Right lobe of liver (tissue), 6 donors: ENCODE results near the gene SLC39A13. TPM values are rescaled to one million over a fixed set of nuclear protein-coding genes. Genes with fewer than 3 reads are reported as not detected.

Experiments used
- ATAC-seq, 4 donors: fragments of 200-7000 bp; cut with Tn5 transposase; one replicate each; pipeline ENCODE4 v1.9.1; 2020; ENCODE audit warnings: mild to moderate bottlenecking in 4 of 4, moderate library complexity in 4 of 4
- DNase-seq, 3 donors: peaks; one replicate each; pipeline ENCODE4 v3.0.0-alpha.2; 2020
- H3K27ac ChIP-seq, 3 donors: fragments of 200-600 bp; one replicate each; pipeline ENCODE4 v1.8.0; 2022
- H3K27me3 ChIP-seq, 2 donors: fragments of 200-600 bp; one replicate each; pipeline ENCODE4 v1.8.0; 2022
- H3K36me3 ChIP-seq, 4 donors: fragments of 200-600 bp; sonication (generic) in 1 of 4; one replicate each; pipeline versions ENCODE4 v1.5.1 to v1.8.0; 2017 to 2022; ENCODE audit warnings: control low read depth in 1 of 4
- H3K4me1 ChIP-seq, 4 donors: fragments of 200-600 bp; sonication (generic) in 1 of 4; one replicate each; pipeline versions ENCODE4 v1.5.1 to v1.8.0; 2017 to 2022; ENCODE audit warnings: control low read depth in 1 of 4
- H3K4me3 ChIP-seq, 3 donors: fragments of 200-600 bp; one replicate each; pipeline ENCODE4 v1.8.0; 2022
- H3K9me3 ChIP-seq, 4 donors: fragments of 200-600 bp; sonication (generic) in 1 of 4; one replicate each; pipeline versions ENCODE4 v1.5.1 to v1.8.0; 2017 to 2022; ENCODE audit warnings: control low read depth in 1 of 4
- CTCF ChIP-seq, 4 donors: fragments of 200-600 bp in 3 of 4; fragments of 450-650 bp in 1 of 4; IDR thresholded peaks; one replicate each; pipeline versions ENCODE4 v1.5.1 to v1.8.0; 2016 to 2022; ENCODE audit warnings: antibody characterized with exemption in 4 of 4, mild to moderate bottlenecking in 2 of 4
- POLR2A ChIP-seq: fragments of 450-650 bp; IDR thresholded peaks from one replicate; pipeline ENCODE4 v1.6.1; 2017; ENCODE audit warnings: antibody characterized with exemption, mild to moderate bottlenecking
- WGBS: methylation state at CpG from one replicate; pipeline ENCODE4 v1.1.6; 2018; ENCODE audit warnings: low coverage, low lambda C conversion rate; ENCODE audit not compliant: insufficient coverage; ENCODE audit errors: missing lambda C conversion rate; 5-methylcytosine and 5-hydroxymethylcytosine counted together
- intact Hi-C, 2 donors: fragments of 100-400 bp; cut with DNase I; formaldehyde crosslinking; loops; one replicate each; pipeline versions ENCODE4 v1.11.2 to v1.14.1; 2022
- total RNA-seq, 6 experiments: library from RNA; depleted of rRNA in 2 of 6; stranded (reverse); fragments of >200 nt in 2 of 6; fragmentation: NEBNext Ultra II Directional in 3 of 6; extraction: Animal tissue kit (Norgen Biotek cat#: 25700) in 3 of 6; gene quantifications; one replicate each; pipeline versions ENCODE4 v1.1.0 to v1.2.4, GENCODE V29; 2016 to 2023
- donor health status: DM: no; HTN: yes; CAD: no.
- donor health status: DM: no; HTN: no; CAD: no.
- donor health status: DM: no; HTN: no; CAD: no.
- donor health status: DM: no; HTN: yes; CAD: no.
- donor health status: DM: no; HTN: yes; CAD: no.

The SLC39A13 gene
- total RNA-seq, 6 experiments from 2014 or later = 9.8 to 21.2 (median 13.1) TPM

GRCh38 chr11:47360341-47360740 is 48.0 kb upstream of the SLC39A13 start:
- DNase-seq (peak in 1 of 3 donors; percentile 34), ATAC-seq (no peak)
- intact Hi-C loops = no loop called here
- Histone ChIP-seq H3K36me3 (no peaks in the 10 kb centered on the region), H3K4me1 (no peaks in the 10 kb centered on the region), H3K27me3 (no peaks in the 10 kb centered on the region), H3K9me3 (no peaks in the 10 kb centered on the region), H3K27ac (no peak overlapping the region), H3K4me3 (no peak overlapping the region)
- no peak for TF ChIP-seq POLR2A
- no peak for TF ChIP-seq CTCF (IDR thresholded peaks at IDR 0.05)
- WGBS = 77% methylated on average over 8 of the region's 15 CpGs

DNA sequence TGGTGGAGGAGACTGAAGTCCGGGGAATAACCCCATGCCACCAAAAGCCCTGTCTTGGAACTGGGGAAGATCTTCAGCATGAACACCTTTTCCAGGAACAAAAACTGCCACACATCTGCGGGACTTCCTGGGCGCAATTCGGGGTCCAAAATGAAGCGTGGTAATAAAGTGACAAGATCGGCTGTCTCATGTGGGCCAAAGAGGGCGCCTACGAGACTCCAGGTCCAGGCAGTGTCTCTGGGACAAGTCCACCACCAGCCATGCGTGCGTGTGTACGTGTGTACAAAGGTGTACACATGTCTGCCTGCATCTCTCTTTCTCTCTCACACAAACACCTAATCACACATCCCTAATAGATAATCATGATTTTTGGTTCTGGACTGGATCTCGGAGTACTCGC is 47.0 kb upstream of the SLC39A13 start:
- TF ChIP-seq POLR2A = no peak
- no peak for TF ChIP-seq CTCF (IDR thresholded peaks at IDR 0.05)
- 87% methylated on average over 3 of the region's 13 CpGs for WGBS
- H3K9me3 ChIP-seq = no peaks in the 10 kb centered on the region
- H3K27ac ChIP-seq = no peak overlapping the region
- no peak overlapping the region for H3K4me3 ChIP-seq
- no peaks in the 10 kb centered on the region for H3K4me1 ChIP-seq
- no peaks in the 10 kb centered on the region for H3K36me3 ChIP-seq
- H3K27me3 ChIP-seq = no peaks in the 10 kb centered on the region
- ATAC-seq (no peak), DNase-seq (peak in 1 of 3 donors; percentile 32)
- intact Hi-C loops = no loop called here

- Histone ChIP-seq H3K9me3 (no peaks in the 10 kb centered on the region), H3K27ac (no peak overlapping the region), H3K4me3 (no peak overlapping the region), H3K4me1 (no peaks in the 10 kb centered on the region), H3K36me3 (no peaks in the 10 kb centered on the region), H3K27me3 (no peaks in the 10 kb centered on the region)
- intact Hi-C loops = no loop called here
- TF ChIP-seq CTCF (IDR thresholded peaks at IDR 0.05) (no peak), POLR2A (no peak)
- DNase-seq (no peak), ATAC-seq (no peak)
- WGBS = 38% methylated on average over 1 of the region's 1 CpG
Measured at GRCh38 chr11:47366020-47366490, 42.3 kb upstream of the SLC39A13 start.

DNA sequence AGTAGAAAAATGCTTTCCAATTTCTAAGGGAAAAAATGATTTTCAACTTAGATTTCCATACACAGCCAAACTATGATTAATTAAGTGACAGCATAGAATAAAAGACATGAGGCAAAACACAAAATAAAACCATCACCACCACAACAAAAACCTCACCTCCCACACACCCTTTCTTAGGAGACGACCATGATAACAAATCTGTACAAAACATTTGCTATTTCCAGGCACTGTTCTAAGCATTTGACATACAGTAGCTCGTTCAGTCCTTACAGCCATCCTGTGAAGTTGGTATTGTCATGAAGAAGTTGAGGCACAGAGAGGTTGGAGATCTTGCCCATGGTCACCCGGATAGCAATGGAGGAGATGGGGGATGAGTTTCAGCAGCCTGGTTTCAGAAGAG is 38.7 kb upstream of the SLC39A13 start:
- Histone ChIP-seq H3K4me3 (no peak overlapping the region), H3K27ac (no peak overlapping the region), H3K9me3 (no peaks in the 10 kb centered on the region), H3K27me3 (no peaks in the 10 kb centered on the region), H3K36me3 (no peaks in the 10 kb centered on the region), H3K4me1 (peaks cover 0 to 2% (median 0%) of the 10 kb centered on the region in 4 donors)
- WGBS = 19% methylated on average over 1 of the region's 3 CpGs
- TF ChIP-seq POLR2A (no peak), CTCF (IDR thresholded peaks at IDR 0.05) (no peak)
- DNase-seq (no peak), ATAC-seq (no peak)
- intact Hi-C loops = loop anchor here in 1 of 2 donors (10.0 kb wide), 1 partner anchor 55 kb away; the partner anchor contains the start of gene PSMC3

DNA sequence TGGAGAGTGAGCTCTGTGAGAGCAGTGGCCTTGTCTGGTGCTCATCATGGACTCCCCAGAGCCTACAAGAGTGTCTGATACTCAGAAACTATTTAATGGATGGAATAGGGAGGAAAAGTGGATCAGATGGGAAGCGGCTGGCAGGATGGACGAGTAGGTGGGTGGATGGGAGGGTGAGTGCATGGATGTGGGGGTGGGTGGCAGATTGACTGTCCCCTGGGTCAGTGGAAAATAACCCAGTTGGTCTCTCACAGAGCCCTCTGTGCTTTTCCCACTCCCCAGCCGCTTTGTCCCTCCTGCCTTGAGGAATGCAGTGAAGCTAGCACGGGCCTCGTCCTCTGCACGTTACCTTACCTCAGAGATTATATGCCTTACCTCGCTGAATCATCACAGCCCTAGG is 36.0 kb upstream of the SLC39A13 start:
- Histone ChIP-seq H3K4me1 (peaks cover 0 to 2% (median 0%) of the 10 kb centered on the region in 4 donors), H3K9me3 (no peaks in the 10 kb centered on the region), H3K27ac (no peak overlapping the region), H3K27me3 (no peaks in the 10 kb centered on the region), H3K36me3 (no peaks in the 10 kb centered on the region), H3K4me3 (no peak overlapping the region)
- no peak for TF ChIP-seq CTCF (IDR thresholded peaks at IDR 0.05)
- TF ChIP-seq POLR2A = no peak
- no peak for DNase-seq
- 79% methylated on average over 7 of the region's 7 CpGs for WGBS
- ATAC-seq = no peak
- intact Hi-C loops = loop anchor here in 1 of 2 donors (10.0 kb wide), 1 partner anchor 52 kb away; the partner anchor contains the start of gene PSMC3
